HEK293T (cell line): Measurements from ENCODE around the gene MBD3L4.

Source experiments
- ARNT ChIP-seq: fragments of 450-650 bp; IDR thresholded peaks from 2 replicates; pipeline ENCODE4 v1.6.1; 2017; ENCODE audit warnings: mild to moderate bottlenecking
- BHLHE40 ChIP-seq: fragments of 450-650 bp; IDR thresholded peaks from 2 replicates; pipeline ENCODE4 v1.6.1; 2016; ENCODE audit warnings: mild to moderate bottlenecking, moderate library complexity, borderline replicate concordance
- ELF4 ChIP-seq: fragments of 450-650 bp; IDR thresholded peaks from 2 replicates; pipeline ENCODE4 v1.6.1; 2017; ENCODE audit warnings: antibody characterized with exemption
- FOXA1 ChIP-seq: fragments of 450-650 bp; IDR thresholded peaks from 2 replicates; pipeline ENCODE4 v1.6.1; 2016; ENCODE audit warnings: mild to moderate bottlenecking
- FOXK2 ChIP-seq: fragments of 450-650 bp; IDR thresholded peaks from 2 replicates; pipeline ENCODE4 v1.6.1; 2016; ENCODE audit warnings: mild to moderate bottlenecking
- FOXM1 ChIP-seq: fragments of 450-650 bp; IDR thresholded peaks from 2 replicates; pipeline ENCODE4 v1.6.1; 2017; ENCODE audit warnings: mild to moderate bottlenecking, borderline replicate concordance
- HDGF ChIP-seq: fragments of 450-650 bp; IDR thresholded peaks from 2 replicates; pipeline ENCODE4 v1.6.1; 2017; ENCODE audit warnings: antibody characterized with exemption, borderline replicate concordance
- LEF1 ChIP-seq: fragments of 450-650 bp; IDR thresholded peaks from 2 replicates; pipeline ENCODE4 v1.6.1; 2017; ENCODE audit warnings: mild to moderate bottlenecking, borderline replicate concordance
- PKNOX1 ChIP-seq: fragments of 450-650 bp; IDR thresholded peaks from 2 replicates; pipeline ENCODE4 v1.6.1; 2016
- SP1 ChIP-seq: fragments of 450-650 bp; IDR thresholded peaks from 2 replicates; pipeline ENCODE4 v1.6.1; 2017
- SUZ12 ChIP-seq: fragments of 450-650 bp; IDR thresholded peaks from 2 replicates; pipeline ENCODE4 v1.6.1; 2016; ENCODE audit warnings: mild to moderate bottlenecking
- ZNF384 ChIP-seq: fragments of 450-650 bp; IDR thresholded peaks from 2 replicates; pipeline ENCODE4 v1.6.1; 2016

- TF ChIP-seq BHLHE40 (no peak), HDGF (no peak), ELF4 (no peak), FOXK2 (no peak), SP1 (no peak), ARNT (no peak), SUZ12 (no peak), FOXA1 (no peak), FOXM1 (no peak), ZNF384 (no peak), PKNOX1 (no peak), LEF1 (no peak)
These were observed 42.1 kb downstream of the MBD3L4 start for GRCh38 chr19:6997679-6998445.
